IPS DF 4.7 (cell line): ENCODE results near the gene CSN2.
"Not testable (repeated sequence)": the region's sequence is repeated elsewhere in the genome, so short reads cannot be mapped to it uniquely, and the experiment has no call there.

Experiments
- DNase-seq: peaks from one replicate; pipeline ENCODE4 v3.0.0-alpha.2; 2013; ENCODE audit warnings: low spot score; ENCODE audit errors: extremely low read depth

Gene CSN2, protein sequence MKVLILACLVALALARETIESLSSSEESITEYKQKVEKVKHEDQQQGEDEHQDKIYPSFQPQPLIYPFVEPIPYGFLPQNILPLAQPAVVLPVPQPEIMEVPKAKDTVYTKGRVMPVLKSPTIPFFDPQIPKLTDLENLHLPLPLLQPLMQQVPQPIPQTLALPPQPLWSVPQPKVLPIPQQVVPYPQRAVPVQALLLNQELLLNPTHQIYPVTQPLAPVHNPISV

DNA sequence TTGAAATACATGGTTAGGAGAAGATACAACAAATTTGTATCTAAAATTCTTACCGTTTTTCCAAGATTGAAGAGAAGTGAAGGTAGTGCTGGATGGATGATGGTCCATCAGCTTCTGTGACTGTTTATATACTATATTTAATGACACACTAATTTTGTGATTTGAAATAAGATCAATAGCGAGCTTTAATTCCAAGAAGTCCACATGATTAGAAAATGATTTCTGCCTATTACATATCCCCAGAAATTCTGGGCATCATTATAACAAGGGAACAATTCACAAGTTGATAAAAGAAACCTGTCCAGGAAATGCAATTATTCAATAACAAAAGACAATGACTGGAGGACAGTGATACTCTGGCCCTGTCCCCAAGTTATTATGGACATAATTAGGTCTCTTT lies at the start of gene CSN2:
CSN2 (minus strand) TSS at position 101 of the 400 bp plus-strand sequence. CDS start 4,733 bp downstream, outside the sequence.
- DNase-seq: no peak

DNA sequence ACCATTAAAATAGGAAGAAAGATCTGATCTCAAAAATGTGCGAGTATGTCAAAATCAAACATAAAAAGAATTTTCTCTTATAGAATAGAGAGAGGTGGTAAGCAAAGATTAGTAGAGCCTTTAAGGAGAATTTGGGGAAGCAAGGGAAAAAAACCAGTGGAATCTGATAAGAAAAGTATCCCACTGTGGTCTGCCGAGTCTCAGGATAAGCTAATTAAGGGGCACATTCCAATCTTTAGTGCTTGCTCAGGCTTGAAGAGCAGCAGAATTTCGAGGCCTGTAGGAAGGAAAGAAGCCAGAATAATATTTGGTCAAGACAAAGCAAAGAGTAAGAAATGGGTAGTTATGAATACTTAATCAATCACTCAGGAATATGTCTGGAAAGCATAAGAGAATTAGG lies 43.2 kb upstream of the CSN2 start:
- DNase-seq: no peak

DNA sequence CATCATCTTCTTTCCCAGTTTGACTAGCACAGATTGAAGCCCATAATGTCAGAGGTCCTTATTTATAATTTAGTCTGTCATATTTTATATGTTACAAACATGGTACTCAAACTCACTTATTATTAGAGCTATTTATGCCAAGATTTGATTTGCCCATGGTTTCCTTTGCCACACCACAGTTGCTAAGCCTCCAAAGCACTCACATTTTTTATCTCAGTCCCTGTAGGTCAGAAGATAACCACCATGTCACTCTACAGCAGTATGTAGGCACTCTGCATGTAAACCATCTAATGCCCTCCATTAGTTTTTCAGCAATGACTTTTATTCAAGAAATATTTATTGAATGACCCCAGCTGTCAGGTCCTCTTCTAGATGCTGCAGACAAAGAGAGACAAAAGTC lies 37.0 kb upstream of the CSN2 start:
- DNase-seq: no peak

DNA sequence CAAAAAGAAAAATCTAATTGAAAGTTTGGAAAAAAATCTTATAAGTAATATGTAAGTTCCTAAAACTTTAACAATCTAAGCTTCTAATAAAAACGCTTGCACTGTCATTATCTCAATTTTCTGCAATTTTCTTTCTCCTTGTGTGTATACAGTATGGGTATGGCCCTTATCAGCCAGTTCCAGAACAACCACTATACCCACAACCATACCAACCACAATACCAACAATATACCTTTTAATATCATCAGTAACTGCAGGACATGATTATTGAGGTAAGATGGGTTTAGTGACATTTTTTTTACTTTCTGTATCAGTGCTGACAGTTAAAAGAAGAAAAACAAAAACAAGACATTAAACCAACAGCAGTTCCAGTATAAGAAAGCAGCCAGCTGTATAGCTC lies 35.2 kb upstream of the CSN2 start:
- no peak for DNase-seq

DNA sequence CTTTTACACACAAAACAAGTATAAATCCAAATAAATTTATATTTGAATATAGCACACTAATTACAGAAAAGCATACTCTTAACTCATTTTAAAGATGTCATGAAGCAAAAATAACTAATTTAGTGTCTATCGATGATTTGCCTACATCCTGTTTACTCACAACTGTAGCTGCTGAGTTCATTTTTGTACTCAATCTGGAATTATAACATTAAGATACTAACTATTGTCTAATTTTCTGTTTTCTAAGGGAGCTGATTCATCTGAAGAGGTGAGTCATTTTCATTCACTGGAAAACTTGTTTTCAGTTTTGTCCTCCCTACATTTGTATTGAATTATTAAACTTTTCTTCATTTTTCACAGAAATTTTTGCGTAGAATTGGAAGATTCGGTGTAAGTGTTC lies 33.9 kb upstream of the CSN2 start:
- DNase-seq: no peak

DNA sequence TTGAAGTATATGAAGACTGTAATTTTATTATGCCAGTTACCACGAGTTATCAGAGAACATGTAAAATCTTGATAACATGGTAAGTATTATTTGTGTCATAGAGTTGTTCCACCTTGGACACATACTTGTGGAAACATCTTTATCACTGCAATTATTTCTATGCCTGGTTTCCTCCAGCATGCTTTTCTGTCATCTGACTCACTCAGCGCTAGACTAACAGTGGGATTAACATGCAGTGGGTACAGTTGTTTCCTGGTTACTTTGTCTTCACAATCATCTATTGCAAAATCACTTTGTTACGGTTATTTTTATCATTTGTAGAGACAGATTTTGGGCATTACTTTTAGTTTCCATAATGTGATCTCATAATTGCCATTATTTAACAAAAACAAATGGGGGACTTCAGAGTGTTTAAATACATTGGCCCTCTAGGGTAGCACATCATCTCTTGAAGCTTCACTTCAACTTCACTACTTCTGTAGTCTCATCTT lies 30.0 kb upstream of the CSN2 start, which contains the start of gene STATH:
STATH (plus strand) TSS at position 441 of the 491 bp plus-strand sequence. CDS start 2,472 bp downstream, outside the sequence.
- no peak for DNase-seq

DNA sequence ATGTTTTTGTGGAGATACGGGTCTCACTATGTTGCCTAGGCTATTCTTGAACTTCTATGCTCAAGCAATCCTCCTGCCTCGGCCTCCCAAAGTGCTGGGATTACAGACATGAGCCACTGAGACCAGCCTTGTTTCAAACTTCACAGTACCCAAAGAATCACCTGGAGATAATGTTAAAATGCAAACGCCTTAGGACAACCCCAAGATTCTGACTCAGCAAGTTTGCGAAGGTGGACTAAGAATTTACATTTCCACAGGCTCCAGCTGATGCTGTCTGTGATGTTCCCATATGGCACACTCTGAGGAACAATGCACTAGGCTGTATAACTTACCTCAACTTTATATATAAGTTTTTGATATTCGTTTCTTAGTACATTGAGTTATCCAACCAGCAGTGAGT lies 29.3 kb upstream of the CSN2 start:
- no peak for DNase-seq

DNA sequence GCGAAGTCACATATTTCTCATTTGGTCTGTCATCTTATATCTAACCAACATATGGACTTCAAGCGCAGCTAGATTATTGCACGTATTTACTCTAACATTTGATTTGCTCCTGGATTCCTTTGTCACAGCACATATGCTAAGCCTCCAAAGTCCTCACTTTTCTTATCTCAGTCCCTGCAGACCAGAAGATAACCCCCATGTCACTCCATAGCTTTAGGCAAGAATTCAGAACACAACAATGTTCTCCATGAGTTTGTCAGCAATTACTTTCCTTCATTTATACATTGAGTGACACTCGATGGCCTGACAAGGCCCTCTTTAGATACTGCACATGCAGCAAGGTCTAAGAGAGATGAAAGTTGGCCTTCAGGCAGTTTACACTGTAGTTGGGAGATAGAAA lies 25.5 kb upstream of the CSN2 start:
- DNase-seq: no peak

DNA sequence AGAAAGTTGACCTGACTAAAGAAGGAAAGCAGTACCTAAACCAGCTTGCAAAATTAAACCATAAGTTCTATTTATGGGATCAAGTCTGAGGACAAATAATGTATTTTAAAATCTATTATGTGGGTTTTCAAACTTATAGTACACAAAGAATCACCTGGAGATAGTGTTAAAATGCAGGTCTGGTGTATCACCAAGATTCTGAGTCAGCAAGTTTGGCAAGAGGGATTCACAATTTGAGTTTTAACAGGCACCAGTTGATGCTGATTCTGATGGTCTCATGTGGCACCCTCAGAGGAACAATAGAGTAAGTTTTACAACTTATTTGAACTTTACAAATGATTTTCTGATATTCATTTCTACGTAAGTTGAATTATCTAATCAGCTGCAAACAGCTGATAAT lies 21.1 kb upstream of the CSN2 start:
- DNase-seq: no peak

DNA sequence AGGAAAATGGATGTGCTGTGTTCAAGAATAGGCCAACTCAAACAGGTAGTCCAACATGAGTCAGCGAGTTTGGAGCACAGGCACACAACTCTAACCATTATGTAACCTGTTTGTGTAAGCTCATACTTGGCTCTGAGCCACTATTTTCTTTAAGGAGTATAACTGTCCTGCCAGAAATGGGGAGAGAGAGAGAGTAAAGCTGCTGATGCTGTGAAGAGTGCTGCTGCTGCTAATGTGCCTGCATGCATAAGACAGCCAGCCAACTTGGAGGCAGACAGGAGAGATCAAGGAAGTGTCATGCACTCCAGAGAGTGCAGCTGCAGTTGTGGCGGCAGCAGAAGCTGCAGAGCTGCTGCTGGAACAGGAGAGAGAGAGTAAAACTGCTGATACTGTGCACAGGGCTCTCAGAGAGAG lies 18.5 kb upstream of the CSN2 start:
- no peak for DNase-seq

DNA sequence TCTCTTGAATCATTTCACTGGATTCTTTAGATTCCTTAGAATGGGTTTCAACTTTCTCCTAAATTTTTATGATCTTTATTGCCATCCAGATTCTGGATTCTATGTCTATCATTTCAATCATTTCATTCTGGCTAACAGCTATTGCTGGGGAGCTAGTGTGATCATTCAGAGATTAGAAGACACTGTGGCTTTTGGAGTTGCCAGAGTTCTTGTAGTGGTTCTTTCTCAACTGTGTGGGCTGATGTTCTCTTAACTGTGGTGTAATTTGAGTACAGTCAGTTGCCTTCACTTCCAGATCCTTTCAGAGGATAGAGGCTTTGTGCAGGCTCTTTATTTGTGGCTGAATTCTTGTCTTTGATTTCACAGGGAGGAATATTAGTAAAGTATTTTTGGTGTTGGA lies 12.1 kb upstream of the CSN2 start:
- DNase-seq: no peak

DNA sequence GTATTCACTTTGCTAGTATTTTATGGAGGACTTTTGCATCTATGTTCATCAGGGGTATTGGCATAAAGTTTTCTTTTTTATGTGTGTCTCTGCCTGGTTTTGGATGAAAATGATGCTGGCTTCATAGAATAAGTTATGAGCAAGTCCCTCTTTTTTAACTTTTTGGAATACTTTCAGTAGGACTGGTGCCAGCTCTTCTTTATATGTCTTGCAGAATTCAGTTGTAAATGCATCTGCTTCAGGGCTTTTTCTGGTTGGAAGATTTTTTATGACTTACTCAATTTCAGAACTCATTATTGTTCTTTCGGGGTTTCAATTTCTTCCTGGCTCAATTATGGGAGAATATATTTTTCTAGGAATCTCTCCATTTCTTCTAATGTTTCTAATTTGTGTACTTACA lies 9.1 kb upstream of the CSN2 start:
- DNase-seq: no peak

DNA sequence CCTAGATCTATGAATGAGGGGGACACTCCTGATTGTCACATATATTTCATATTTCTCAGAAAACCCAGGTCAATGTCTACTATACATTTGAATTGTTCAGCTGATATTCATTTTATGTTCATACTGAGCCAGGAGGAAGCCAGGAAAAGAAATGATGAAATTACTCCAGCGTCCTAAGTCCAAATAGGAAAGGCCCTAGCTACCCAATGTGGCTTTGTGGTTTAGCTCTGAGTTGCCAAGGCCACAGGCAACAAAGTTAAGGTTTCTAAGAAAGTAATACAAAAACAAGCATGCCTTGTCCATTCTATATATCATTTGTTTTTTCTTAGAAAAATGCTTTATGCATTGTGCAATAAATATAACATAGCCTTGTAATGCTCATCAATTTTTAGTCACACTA lies 4.5 kb upstream of the CSN2 start:
- no peak for DNase-seq

DNA sequence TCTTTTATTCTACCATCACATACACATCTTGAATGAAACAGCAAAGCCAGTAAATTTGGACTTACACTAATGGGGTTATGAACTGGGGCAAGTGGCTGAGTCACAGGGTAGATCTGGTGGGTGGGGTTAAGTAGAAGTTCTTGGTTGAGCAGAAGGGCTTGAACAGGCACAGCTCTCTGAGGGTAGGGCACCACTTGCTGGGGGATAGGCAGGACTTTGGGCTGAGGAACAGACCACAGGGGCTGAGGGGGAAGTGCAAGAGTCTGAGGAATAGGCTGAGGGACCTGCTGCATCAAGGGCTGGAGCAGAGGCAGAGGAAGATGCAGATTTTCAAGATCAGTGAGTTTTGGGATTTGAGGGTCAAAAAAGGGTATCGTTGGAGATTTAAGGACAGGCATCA lies 8.3 kb downstream of the CSN2 start:
- no peak for DNase-seq

DNA sequence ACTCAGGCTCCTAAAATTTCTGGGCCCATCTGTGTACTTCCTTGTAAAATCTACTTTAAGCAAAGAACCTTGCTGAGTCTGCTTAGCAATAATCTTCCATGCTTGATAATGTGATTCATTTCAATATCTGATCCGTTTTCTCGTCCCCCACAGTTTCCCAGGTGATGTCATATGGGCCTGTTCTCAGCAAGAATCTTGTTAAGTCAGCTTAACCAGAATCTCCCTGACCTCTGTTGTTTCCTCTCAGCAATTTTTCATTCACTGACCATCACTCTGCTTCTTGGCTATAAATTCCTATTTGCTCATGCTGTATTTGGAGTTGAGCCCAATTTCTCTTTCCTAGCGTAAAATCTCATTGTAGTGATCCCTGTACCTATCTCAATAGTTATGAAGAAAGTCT lies 13.9 kb downstream of the CSN2 start:
- no peak for DNase-seq

DNA sequence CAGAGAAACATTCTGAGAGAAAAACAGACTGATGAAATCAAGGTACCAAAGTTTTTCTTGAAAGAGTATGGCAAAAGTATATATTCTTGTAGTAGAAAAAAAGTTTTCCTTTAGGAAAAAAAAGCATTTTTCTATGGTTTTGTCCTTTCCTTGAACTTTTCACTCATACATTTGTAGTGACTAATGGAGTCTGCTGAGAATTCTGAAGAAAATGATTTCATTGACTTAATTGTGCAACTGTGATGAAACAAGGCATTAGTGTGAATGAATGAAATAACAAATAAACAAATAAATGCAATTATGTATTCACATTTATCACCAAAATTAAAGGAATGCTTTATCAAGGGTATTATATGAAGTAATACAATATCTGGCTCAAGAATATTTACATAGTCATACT lies 29.0 kb downstream of the CSN2 start:
- DNase-seq: no peak

DNA sequence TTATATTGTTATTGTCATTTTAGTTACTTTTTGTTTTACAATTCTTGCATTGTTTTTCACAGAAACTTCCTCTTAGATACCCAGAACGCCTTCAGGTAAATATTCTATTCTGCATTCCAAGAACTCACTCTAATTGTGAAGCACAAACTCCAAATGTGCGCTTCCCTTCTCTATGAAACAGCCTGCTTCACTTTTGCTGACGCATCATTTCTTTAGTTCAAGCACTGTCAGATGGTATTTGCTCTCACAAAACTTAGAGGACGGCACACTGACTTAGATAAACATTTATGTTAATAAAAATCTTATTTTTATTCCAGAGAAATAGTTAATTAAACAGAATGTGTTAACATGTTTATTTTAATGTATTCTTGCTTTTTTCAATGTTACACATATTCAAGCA lies 31.4 kb downstream of the CSN2 start:
- no peak for DNase-seq

DNA sequence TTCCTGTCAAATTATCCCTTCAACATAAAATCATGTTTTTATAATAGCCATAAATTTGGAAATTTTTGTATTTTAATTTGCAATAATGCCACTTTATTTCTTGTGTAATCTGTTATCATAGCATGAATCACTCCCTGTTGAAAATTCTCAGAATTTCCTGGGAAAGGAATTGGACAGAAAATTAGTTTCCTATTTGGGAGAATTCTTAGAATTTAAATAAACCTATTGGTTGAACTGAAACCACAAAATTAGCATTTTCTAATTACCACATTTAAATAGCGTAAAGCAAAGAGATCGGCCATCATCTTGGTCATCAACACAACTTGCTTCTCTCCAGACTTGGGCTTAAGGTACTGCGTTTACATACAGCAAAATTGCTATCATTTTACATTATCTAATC lies 34.8 kb downstream of the CSN2 start, which contains the start of gene CSN1S1:
CSN1S1 (plus strand) TSS at position 301 of the 400 bp plus-strand sequence. CDS start 1,488 bp downstream, outside the sequence.
- DNase-seq: no peak

DNA sequence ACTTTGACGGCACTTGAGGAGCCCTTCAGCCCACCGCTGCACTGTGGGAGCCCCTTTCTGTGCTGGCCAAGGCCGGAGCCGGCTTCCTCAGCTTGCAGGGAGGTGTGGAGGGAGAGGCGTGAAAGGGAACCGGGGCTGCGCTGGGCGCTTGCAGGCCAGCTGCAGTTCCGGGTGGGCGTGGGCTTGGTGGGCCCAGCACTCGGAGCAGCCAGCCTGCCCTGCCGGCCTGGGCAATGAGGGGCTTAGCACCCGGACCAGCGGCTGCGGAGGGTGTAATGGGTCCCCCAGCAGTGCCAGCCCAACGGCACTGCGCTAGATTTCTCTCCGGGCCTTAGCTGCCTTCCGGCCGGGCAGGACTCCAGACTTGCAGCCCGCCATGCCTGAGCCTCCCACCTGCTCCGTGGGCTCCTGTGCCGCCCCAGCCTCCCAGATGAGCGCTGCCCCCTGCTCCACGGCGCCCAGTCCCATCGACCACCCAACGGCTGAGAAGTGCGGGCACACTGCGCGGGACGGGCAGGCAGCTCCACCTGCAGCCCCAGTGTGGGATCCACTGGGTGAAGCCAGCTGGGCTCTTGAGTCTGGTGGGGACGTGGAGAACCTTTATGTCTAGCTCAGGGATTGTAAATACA lies 41.6 kb downstream of the CSN2 start:
- DNase-seq: not testable (repeated sequence)

DNA sequence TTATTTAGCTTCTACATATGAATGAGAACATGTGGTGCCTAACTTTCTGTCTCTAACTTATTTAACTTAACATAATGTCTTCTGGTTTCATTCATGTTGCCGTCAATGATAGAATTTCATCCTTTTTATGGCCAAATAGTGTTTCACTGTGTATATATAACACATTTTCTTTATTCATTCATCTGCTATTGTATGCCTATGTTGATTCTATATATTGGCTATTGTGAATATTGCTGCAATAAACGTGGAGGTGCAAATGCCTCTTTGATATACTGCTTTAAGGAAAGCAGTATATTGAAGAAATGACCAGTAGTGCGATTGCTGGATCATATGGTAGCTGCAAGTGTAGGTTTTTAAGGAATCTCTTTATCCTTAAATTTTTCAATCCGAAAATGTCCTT lies 44.7 kb downstream of the CSN2 start:
- no peak for DNase-seq

DNA sequence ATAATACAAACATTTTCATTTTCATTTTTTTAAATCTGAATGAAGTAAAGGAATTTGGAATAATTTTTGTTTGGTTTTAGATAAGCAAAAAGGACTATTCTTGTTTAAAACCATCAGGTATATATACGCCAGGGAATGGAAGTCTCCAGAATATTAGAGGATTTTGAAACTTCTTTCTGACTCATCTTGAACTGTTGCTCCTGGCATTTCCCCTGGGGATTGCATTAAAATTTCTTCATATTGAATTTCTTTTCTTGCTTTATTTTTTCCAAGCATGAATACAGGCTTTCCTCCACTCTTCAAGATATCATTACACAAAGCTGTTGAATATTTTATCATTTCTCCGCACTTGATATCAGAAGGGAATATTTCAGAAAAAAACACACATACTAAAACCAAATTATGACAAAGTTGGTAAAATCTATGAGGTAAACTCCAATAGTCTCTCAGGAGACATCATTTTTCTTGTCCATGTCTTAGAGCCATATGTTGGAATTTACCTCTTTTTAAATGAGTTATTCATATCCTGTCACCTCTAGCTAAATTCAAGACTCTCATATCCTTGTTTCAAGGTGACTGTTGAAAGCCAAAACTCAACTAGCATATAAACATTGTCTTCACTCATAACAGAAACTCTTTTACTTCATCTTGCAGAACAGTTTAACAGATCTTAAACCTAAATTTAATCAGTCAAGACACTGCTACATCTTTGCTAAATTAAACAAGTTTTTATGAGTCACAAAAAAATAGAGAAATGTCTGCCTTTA lies 55.3 kb downstream of the CSN2 start:
- no peak for DNase-seq

DNA sequence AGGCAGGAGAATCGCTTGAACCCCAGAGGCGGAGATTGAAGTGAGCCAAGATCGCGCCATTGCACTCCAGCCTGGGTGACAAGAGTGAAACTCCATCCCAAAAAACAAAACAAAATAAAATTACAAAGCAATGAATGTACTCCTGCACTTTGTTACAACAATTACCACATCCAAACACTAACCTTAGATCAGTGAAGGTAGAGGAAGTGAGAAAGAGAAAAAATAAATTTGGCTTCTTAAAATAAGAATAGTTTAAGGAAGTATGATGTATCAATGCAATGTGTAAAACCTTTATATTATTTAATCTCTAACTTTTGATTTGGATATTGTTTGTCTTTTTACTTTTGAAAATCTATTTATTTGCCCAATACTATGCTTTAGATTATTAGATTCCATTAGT lies 56.3 kb downstream of the CSN2 start:
- no peak for DNase-seq
